NB4 (cell line): ENCODE results near the gene C20orf141.

Source experiments
- DNase-seq: peaks from one replicate; pipeline ENCODE4 v3.0.0; 2010; ENCODE audit warnings: low read depth
- H3K4me3 ChIP-seq: one replicate; pipeline ENCODE4 v1.5.1; 2011; ENCODE audit warnings: mild to moderate bottlenecking, low read depth, low read length, moderate library complexity
- CTCF ChIP-seq: IDR thresholded peaks from one replicate; pipeline ENCODE4 v1.5.1; 2012; ENCODE audit warnings: low read depth, low read length
- MAX ChIP-seq: IDR thresholded peaks from 2 replicates; pipeline ENCODE4 v1.6.1; 2011; ENCODE audit warnings: low read depth, low read length
- MYC ChIP-seq: IDR thresholded peaks from 2 replicates; pipeline ENCODE4 v1.6.1; 2011; ENCODE audit warnings: low read depth, low read length
- POLR2A ChIP-seq: IDR thresholded peaks from 2 replicates; pipeline ENCODE4 v1.6.1; 2011; ENCODE audit warnings: mild to moderate bottlenecking; ENCODE audit not compliant: insufficient read length; ENCODE audit errors: extremely low read depth

C20orf141 gene

GRCh38 chr20:2833761-2834160 lies 19.0 kb downstream of the C20orf141 start:
- no peak for TF ChIP-seq MAX
- no peak for TF ChIP-seq MYC
- TF ChIP-seq CTCF: no peak
- TF ChIP-seq POLR2A: no peak
- DNase-seq: no peak
- H3K4me3 ChIP-seq: no peak overlapping the region

GRCh38 chr20:2834401-2835110 lies 19.8 kb downstream of the C20orf141 start:
- no peak overlapping the region for H3K4me3 ChIP-seq
- no peak for TF ChIP-seq POLR2A
- no peak for TF ChIP-seq CTCF
- TF ChIP-seq MAX: no peak
- no peak for DNase-seq

- no peak overlapping the region for H3K4me3 ChIP-seq
- TF ChIP-seq MYC: no peak
- TF ChIP-seq CTCF: no peak
- no peak for TF ChIP-seq MAX
- no peak for TF ChIP-seq POLR2A
- DNase-seq: no peak
Measured at GRCh38 chr20:2835331-2835796, 20.6 kb downstream of the C20orf141 start.

- no peak overlapping the region for H3K4me3 ChIP-seq
- DNase-seq: no peak
- no peak for TF ChIP-seq MAX
- TF ChIP-seq CTCF: no peak
- no peak for TF ChIP-seq POLR2A
- TF ChIP-seq MYC: no peak
Measured at GRCh38 chr20:2836035-2836434, 21.2 kb downstream of the C20orf141 start.

GRCh38 chr20:2837221-2837960 lies 22.6 kb downstream of the C20orf141 start:
- TF ChIP-seq MYC: no peak
- no peak for TF ChIP-seq MAX
- TF ChIP-seq POLR2A: no peak
- TF ChIP-seq CTCF: no peak
- DNase-seq: no peak
- H3K4me3 ChIP-seq: no peak overlapping the region
